HEK293 (cell line): ENCODE measurements around the gene TMED4.

Source experiments
- ATF2 ChIP-seq: fragments of 450-650 bp; formaldehyde crosslinking; IDR thresholded peaks from 2 replicates; pipeline ENCODE4 v1.5.1; 2016; ENCODE audit warnings: missing biosample characterization, missing genetic modification characterization, low read depth
- CTCF ChIP-seq: fragments of 450-650 bp; formaldehyde crosslinking; IDR thresholded peaks from 2 replicates; pipeline ENCODE4 v1.5.1; 2016; ENCODE audit warnings: missing biosample characterization, missing genetic modification characterization
- GLI2 ChIP-seq: fragments of 450-650 bp; formaldehyde crosslinking; IDR thresholded peaks from 2 replicates; pipeline ENCODE4; 2017; ENCODE audit warnings: missing biosample characterization, missing genetic modification characterization, low read depth, borderline replicate concordance
- GLI4 ChIP-seq: fragments of 450-650 bp; formaldehyde crosslinking; IDR thresholded peaks from 2 replicates; pipeline ENCODE4 v1.5.1; 2016; ENCODE audit warnings: missing biosample characterization, missing genetic modification characterization
- PRDM10 ChIP-seq: fragments of 450-650 bp; formaldehyde crosslinking; IDR thresholded peaks from 2 replicates; pipeline ENCODE4 v1.5.1; 2016; ENCODE audit warnings: missing biosample characterization, missing genetic modification characterization
- SP2 ChIP-seq: fragments of 450-650 bp; formaldehyde crosslinking; IDR thresholded peaks from 2 replicates; pipeline ENCODE4 v1.5.1; 2016; ENCODE audit warnings: missing biosample characterization, missing genetic modification characterization
- YY1 ChIP-seq: fragments of 450-650 bp; formaldehyde crosslinking; IDR thresholded peaks from 2 replicates; pipeline ENCODE4 v1.5.1; 2018; ENCODE audit warnings: missing biosample characterization, missing genetic modification characterization
- ZFP37 ChIP-seq: fragments of 450-650 bp; formaldehyde crosslinking; IDR thresholded peaks from 2 replicates; pipeline ENCODE4 v1.5.1; 2016; ENCODE audit warnings: missing biosample characterization, missing genetic modification characterization
- ZNF155 ChIP-seq: fragments of 450-650 bp; formaldehyde crosslinking; IDR thresholded peaks from 2 replicates; pipeline ENCODE4 v1.5.1; 2016; ENCODE audit warnings: missing biosample characterization, missing genetic modification characterization
- ZNF23 ChIP-seq: fragments of 450-650 bp; formaldehyde crosslinking; IDR thresholded peaks from 2 replicates; pipeline ENCODE4 v1.5.1; 2016; ENCODE audit warnings: missing biosample characterization, missing genetic modification characterization, borderline replicate concordance
- ZNF366 ChIP-seq: fragments of 450-650 bp; formaldehyde crosslinking; conservative IDR thresholded peaks from 2 replicates; pipeline ENCODE4 v1.5.1; 2016; ENCODE audit warnings: missing biosample characterization, missing genetic modification characterization
- ZNF654 ChIP-seq: fragments of 450-650 bp; formaldehyde crosslinking; IDR thresholded peaks from 2 replicates; pipeline ENCODE4 v1.5.1; 2016; ENCODE audit warnings: low read depth, missing biosample characterization, missing genetic modification characterization
- ZNF777 ChIP-seq: fragments of 450-650 bp; formaldehyde crosslinking; IDR thresholded peaks from 2 replicates; pipeline ENCODE4 v1.5.1; 2017; ENCODE audit warnings: missing biosample characterization, missing genetic modification characterization, borderline replicate concordance
- ZSCAN5A ChIP-seq: fragments of 450-650 bp; formaldehyde crosslinking; IDR thresholded peaks from 2 replicates; pipeline ENCODE4 v1.5.1; 2016; ENCODE audit warnings: missing biosample characterization, missing genetic modification characterization

- no peak for TF ChIP-seq ZNF654 (tag by site-specific recombination)
- no peak for TF ChIP-seq SP2 (tag by site-specific recombination)
- no peak for TF ChIP-seq GLI4
- no peak for TF ChIP-seq CTCF (tag by site-specific recombination)
- TF ChIP-seq ZNF366 (tag by site-specific recombination): no peak
- TF ChIP-seq ATF2 (tag by site-specific recombination): no peak
- TF ChIP-seq ZNF23 (tag by site-specific recombination): no peak
- no peak for TF ChIP-seq ZNF777 (tag by site-specific recombination)
- TF ChIP-seq PRDM10 (tag by site-specific recombination): no peak
- TF ChIP-seq GLI2: no peak
- TF ChIP-seq ZFP37: no peak
- no peak for TF ChIP-seq ZNF155 (tag by site-specific recombination)
- TF ChIP-seq ZSCAN5A (tag by site-specific recombination): no peak
- no peak for TF ChIP-seq YY1
Measured at GRCh38 chr7:44604941-44605340, 22.9 kb upstream of the TMED4 start.
